Choroid plexus epithelial cell (primary cell): Measurements from ENCODE around the gene PROCA1.

Source experiments
- DNase-seq: peaks from one replicate; pipeline ENCODE4 v3.0.0-alpha.2; 2010; ENCODE audit warnings: low read depth
- H3K4me3 ChIP-seq: 2 replicates; pipeline ENCODE4 v1.5.1; 2011; ENCODE audit warnings: low read depth, mild to moderate bottlenecking, control low read depth, low read length, moderate library complexity
- TF ChIP-seq, protein P1 (sequence below): conservative IDR thresholded peaks from 2 replicates; pipeline ENCODE4 v1.5.1; 2011; ENCODE audit warnings: low read depth, mild to moderate bottlenecking, control low read depth, inconsistent platforms, low read length, moderate library complexity

Gene PROCA1

GRCh38 chr17:28689011-28689410 is 22.7 kb downstream of the PROCA1 start:
- no peak overlapping the region for H3K4me3 ChIP-seq
- DNase-seq = no peak
- TF ChIP-seq, protein P1, sequence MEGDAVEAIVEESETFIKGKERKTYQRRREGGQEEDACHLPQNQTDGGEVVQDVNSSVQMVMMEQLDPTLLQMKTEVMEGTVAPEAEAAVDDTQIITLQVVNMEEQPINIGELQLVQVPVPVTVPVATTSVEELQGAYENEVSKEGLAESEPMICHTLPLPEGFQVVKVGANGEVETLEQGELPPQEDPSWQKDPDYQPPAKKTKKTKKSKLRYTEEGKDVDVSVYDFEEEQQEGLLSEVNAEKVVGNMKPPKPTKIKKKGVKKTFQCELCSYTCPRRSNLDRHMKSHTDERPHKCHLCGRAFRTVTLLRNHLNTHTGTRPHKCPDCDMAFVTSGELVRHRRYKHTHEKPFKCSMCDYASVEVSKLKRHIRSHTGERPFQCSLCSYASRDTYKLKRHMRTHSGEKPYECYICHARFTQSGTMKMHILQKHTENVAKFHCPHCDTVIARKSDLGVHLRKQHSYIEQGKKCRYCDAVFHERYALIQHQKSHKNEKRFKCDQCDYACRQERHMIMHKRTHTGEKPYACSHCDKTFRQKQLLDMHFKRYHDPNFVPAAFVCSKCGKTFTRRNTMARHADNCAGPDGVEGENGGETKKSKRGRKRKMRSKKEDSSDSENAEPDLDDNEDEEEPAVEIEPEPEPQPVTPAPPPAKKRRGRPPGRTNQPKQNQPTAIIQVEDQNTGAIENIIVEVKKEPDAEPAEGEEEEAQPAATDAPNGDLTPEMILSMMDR = no peak

DNA sequence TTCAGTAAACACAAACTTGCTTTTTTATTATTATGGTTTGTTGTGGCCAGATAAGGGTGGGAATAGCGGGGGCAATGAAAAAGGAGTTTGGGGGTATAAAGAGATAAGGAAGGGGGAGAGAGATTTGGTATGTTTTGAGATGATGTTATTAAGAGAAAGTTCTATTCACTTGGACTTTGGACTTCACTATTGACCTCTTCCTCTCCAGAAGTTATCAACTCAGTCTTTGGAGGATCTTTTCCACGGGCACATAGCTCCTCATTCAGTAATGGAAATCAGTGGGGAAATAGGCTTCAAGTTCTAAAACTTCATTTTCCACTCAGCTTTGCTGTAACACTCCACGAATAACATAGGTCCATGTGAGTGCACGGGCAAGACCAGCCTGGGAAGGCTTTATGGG is 23.2 kb downstream of the PROCA1 start:
- no peak overlapping the region for H3K4me3 ChIP-seq
- no peak for DNase-seq
- TF ChIP-seq, protein P1 = no peak

GRCh38 chr17:28686296-28686695 is 25.4 kb downstream of the PROCA1 start:
- DNase-seq = no peak
- TF ChIP-seq, protein P1 = no peak
- no peak overlapping the region for H3K4me3 ChIP-seq

GRCh38 chr17:28685366-28685765 is 26.3 kb downstream of the PROCA1 start:
- TF ChIP-seq, protein P1 = no peak
- no peak for DNase-seq
- H3K4me3 ChIP-seq = no peak overlapping the region

GRCh38 chr17:28684963-28685362 is 26.7 kb downstream of the PROCA1 start:
- H3K4me3 ChIP-seq = no peak overlapping the region
- TF ChIP-seq, protein P1 = peak; percentile 7
- DNase-seq = peak; percentile 43

- TF ChIP-seq, protein P1 = no peak
- DNase-seq = no peak
- no peak overlapping the region for H3K4me3 ChIP-seq
Observed at GRCh38 chr17:28682655-28683054, 29.0 kb downstream of the PROCA1 start.

GRCh38 chr17:28675980-28676379 is 35.7 kb downstream of the PROCA1 start:
- H3K4me3 ChIP-seq = no peak overlapping the region
- DNase-seq = no peak
- TF ChIP-seq, protein P1 = peak; percentile 48
